Keratinocyte (primary cell): ENCODE results near the gene TNIK. TPM values are rescaled to one million over a fixed set of nuclear protein-coding genes. Genes with fewer than 3 reads are reported as not detected.

Experiments
- DNase-seq: peaks from one replicate; pipeline ENCODE4 v3.0.0-alpha.2; 2011; ENCODE audit warnings: low read depth, missing footprints, low spot score
- FAIRE-seq: peaks from 2 replicates; lab custom pipeline; 2011; peaks lifted over from hg19 to GRCh38; lab: Jason Lieb, UNC
- H2AFZ ChIP-seq: 2 replicates; pipeline ENCODE4 v1.6.0; 2012; ENCODE audit warnings: low read length, control low read depth, inconsistent platforms; ENCODE audit not compliant: control insufficient read depth
- H3K27ac ChIP-seq: 2 replicates; pipeline ENCODE4 v1.5.1; 2011; ENCODE audit warnings: low read length; ENCODE audit not compliant: control insufficient read depth, insufficient read depth
- H3K27me3 ChIP-seq: 3 replicates; pipeline ENCODE4 v1.6.0; 2011; ENCODE audit warnings: low read length; ENCODE audit not compliant: control insufficient read depth, insufficient read depth; ENCODE audit errors: extremely low read depth
- H3K36me3 ChIP-seq, 2 experiments: 2 replicates in 1 of 2; 3 replicates in 1 of 2; pipeline ENCODE4 v1.5.1; 2011; ENCODE audit warnings: low read length in 2 of 2, mild to moderate bottlenecking in 1 of 2; ENCODE audit not compliant: control insufficient read depth in 2 of 2, insufficient read depth in 2 of 2; ENCODE audit errors: extremely low read depth in 1 of 2
- H3K4me1 ChIP-seq: 3 replicates; pipeline ENCODE4 v1.5.1; 2011; ENCODE audit warnings: low read length; ENCODE audit not compliant: control insufficient read depth, insufficient read depth; ENCODE audit errors: extremely low read depth
- H3K4me2 ChIP-seq: 3 replicates; pipeline ENCODE4 v1.6.0; 2011; ENCODE audit warnings: low read depth, low read length; ENCODE audit not compliant: control insufficient read depth, insufficient read depth; ENCODE audit errors: extremely low read depth
- H3K4me3 ChIP-seq, 3 experiments: fragments of 200-600 bp in 1 of 3; sonication (generic) in 1 of 3; 2 replicates in 2 of 3; 3 replicates in 1 of 3; pipeline ENCODE4 v1.5.1; 2011 to 2016; ENCODE audit warnings: low read length in 3 of 3, mild to moderate bottlenecking in 3 of 3, control low read depth in 2 of 3, inconsistent platforms in 1 of 3, low read depth in 1 of 3, mixed read lengths in 1 of 3, mixed run types in 1 of 3, moderate library complexity in 1 of 3; ENCODE audit not compliant: control insufficient read depth in 2 of 3, insufficient read depth in 2 of 3; ENCODE audit errors: extremely low read depth in 1 of 3
- H3K79me2 ChIP-seq: 2 replicates; pipeline ENCODE4 v1.6.0; 2012; ENCODE audit warnings: low read length; ENCODE audit not compliant: control insufficient read depth, insufficient read depth
- H3K9ac ChIP-seq: 3 replicates; pipeline ENCODE4 v1.6.0; 2011; ENCODE audit warnings: low read length; ENCODE audit not compliant: control insufficient read depth, insufficient read depth; ENCODE audit errors: extremely low read depth
- H3K9me1 ChIP-seq: 3 replicates; pipeline ENCODE4 v1.6.0; 2011; ENCODE audit warnings: low read length; ENCODE audit not compliant: control insufficient read depth, insufficient read depth; ENCODE audit errors: extremely low read depth
- H3K9me3 ChIP-seq: 2 replicates; pipeline ENCODE4 v1.5.1; 2012; ENCODE audit warnings: low read depth, low read length; ENCODE audit not compliant: control insufficient read depth
- H4K20me1 ChIP-seq: 3 replicates; pipeline ENCODE4 v1.6.0; 2011; ENCODE audit warnings: low read length; ENCODE audit not compliant: control insufficient read depth, insufficient read depth; ENCODE audit errors: extremely low read depth
- CTCF ChIP-seq, 3 experiments: IDR thresholded peaks in 1 of 3; conservative IDR thresholded peaks in 1 of 3; optimal IDR thresholded peaks in 1 of 3; 2 replicates in 2 of 3; 3 replicates in 1 of 3; pipeline versions ENCODE3 to v1.5.1; 2011; ENCODE audit warnings: low read length in 3 of 3, mild to moderate bottlenecking in 3 of 3, moderate library complexity in 2 of 3, control low read depth in 1 of 3, inconsistent platforms in 1 of 3; ENCODE audit not compliant: insufficient read depth in 2 of 3; ENCODE audit errors: extremely low read depth in 1 of 3
- EZH2 ChIP-seq: IDR thresholded peaks from one replicate; pipeline ENCODE4 v1.6.1; 2012; ENCODE audit warnings: inconsistent platforms, mild to moderate bottlenecking, low read length, moderate library complexity
- dilution Hi-C: fragments of 300-500 bp; cut with MboI; formaldehyde crosslinking; loops from one replicate; pipeline ENCODE4 v1.7.0; 2020; ENCODE audit warnings: low sequenced_read_pairs; ENCODE audit not compliant: extremely low pct_ligation_motif_present
- polyA plus RNA-seq, 5 experiments: library from polyadenylated mRNA; depleted of rRNA in 3 of 5; stranded (reverse) in 3 of 5; stranded (forward) in 1 of 5; unstranded in 1 of 5; fragments of >200 nt; gene quantifications; 1 replicate in 1 of 5; 2 replicates in 3 of 5; 3 replicates in 1 of 5; pipeline versions ENCODE4 v1.2.1 to v1.2.3, GENCODE V29; 2011 to 2012; ENCODE audit warnings: missing spikeins in 2 of 5, low read depth in 1 of 5, low replicate concordance in 1 of 5

TNIK gene
- polyA plus RNA-seq, 1 donor (not counting 4 experiments of a cell fraction or from before 2014, with no cell fraction given), result 4.4 TPM

- DNase-seq (no peak), FAIRE-seq (no peak)
- no peak overlapping the region for H3K9ac ChIP-seq
- H2AFZ ChIP-seq, result no peak overlapping the region
- no peak overlapping the region for H3K4me3 ChIP-seq
- no peaks in the 10 kb centered on the region for H3K4me1 ChIP-seq
- no peaks in the 10 kb centered on the region for H3K27me3 ChIP-seq
- no peaks in the 10 kb centered on the region for H4K20me1 ChIP-seq
- dilution Hi-C loops, result no loop called here
- H3K27ac ChIP-seq, result no peak overlapping the region
- no peaks in the 10 kb centered on the region for H3K9me1 ChIP-seq
- H3K4me2 ChIP-seq, result no peak overlapping the region
- no peaks in the 10 kb centered on the region for H3K79me2 ChIP-seq
- H3K9me3 ChIP-seq, result no peaks in the 10 kb centered on the region
- peaks cover 0 to 4% of the 10 kb centered on the region in 2 experiments for H3K36me3 ChIP-seq
- no peak for TF ChIP-seq EZH2
- no peak for TF ChIP-seq CTCF (optimal IDR thresholded peaks at IDR 0.05 in 1 of 3, IDR thresholded peaks at IDR 0.05 in 1 of 3, conservative IDR thresholded peaks at IDR 0.05 in 1 of 3; ENCODE audit: extremely low read depth in 1 of 3, insufficient read depth in 2 of 3, low read length in 3 of 3)
Measured at GRCh38 chr3:171072432-171072831, 387.8 kb downstream of the TNIK start.

GRCh38 chr3:171068658-171069057, 391.5 kb downstream of the TNIK start:
- H3K36me3 ChIP-seq, result peaks cover 0 to 2% of the 10 kb centered on the region in 2 experiments
- no peak overlapping the region for H3K4me2 ChIP-seq
- H3K27ac ChIP-seq, result no peak overlapping the region
- no peak overlapping the region for H2AFZ ChIP-seq
- H3K4me3 ChIP-seq, result no peak overlapping the region
- no peak for DNase-seq
- dilution Hi-C loops, result no loop called here
- H4K20me1 ChIP-seq, result no peaks in the 10 kb centered on the region
- H3K79me2 ChIP-seq, result no peaks in the 10 kb centered on the region
- no peaks in the 10 kb centered on the region for H3K4me1 ChIP-seq
- TF ChIP-seq CTCF (optimal IDR thresholded peaks at IDR 0.05 in 1 of 3, IDR thresholded peaks at IDR 0.05 in 1 of 3, conservative IDR thresholded peaks at IDR 0.05 in 1 of 3; ENCODE audit: extremely low read depth in 1 of 3, insufficient read depth in 2 of 3, low read length in 3 of 3), result no peak
- no peak for TF ChIP-seq EZH2
- no peaks in the 10 kb centered on the region for H3K9me1 ChIP-seq
- H3K9me3 ChIP-seq, result no peaks in the 10 kb centered on the region
- no peak overlapping the region for H3K9ac ChIP-seq
- no peak for FAIRE-seq
- no peaks in the 10 kb centered on the region for H3K27me3 ChIP-seq
